Tibial nerve (tissue), 4 donors: ENCODE results near the gene THSD4.

Source experiments
- CTCF ChIP-seq, 5 experiments: fragments of 200-600 bp in 3 of 5; fragments of 450-650 bp in 2 of 5; sonication (generic) in 3 of 5; IDR thresholded peaks; one replicate each; pipeline ENCODE4 v1.5.1; 2016 to 2019; ENCODE audit warnings: antibody characterized with exemption in 5 of 5, mild to moderate bottlenecking in 3 of 5, moderate library complexity in 2 of 5
- EP300 ChIP-seq, 2 donors: sonication (generic); formaldehyde crosslinking; IDR thresholded peaks; one replicate each; pipeline ENCODE4 v1.6.1; 2017; ENCODE audit warnings: antibody characterized with exemption in 2 of 2, mild to moderate bottlenecking in 1 of 2
- POLR2A ChIP-seq, 2 donors: fragments of 450-650 bp; IDR thresholded peaks; one replicate each; pipeline ENCODE4 v1.6.1; 2017; ENCODE audit warnings: antibody characterized with exemption in 2 of 2, mild to moderate bottlenecking in 2 of 2, moderate library complexity in 2 of 2

- TF ChIP-seq CTCF (IDR thresholded peaks at IDR 0.05) (no peak), POLR2A (IDR thresholded peaks at IDR 0.05) (no peak), EP300 (IDR thresholded peaks at IDR 0.05) (no peak)
These were observed 674.3 kb downstream of the THSD4 start for GRCh38 chr15:71789616-71790015.
